Spleen (tissue), 11 donors: ENCODE data around the gene MLH3. TPM values are rescaled to one million over a fixed set of nuclear protein-coding genes. Genes with fewer than 3 reads are reported as not detected.

Experiments used
- DNase-seq: peaks from one replicate; pipeline ENCODE4 v3.0.0-alpha.2; 2020
- H3K27ac ChIP-seq, 8 donors: fragments of 200-600 bp; sonication (generic) in 7 of 8; 1 replicate in 4 of 8; 2 replicates in 4 of 8; pipeline versions ENCODE4 v1.5.0 to v1.8.0; 2016 to 2021; ENCODE audit warnings: inconsistent platforms in 4 of 8, mild to moderate bottlenecking in 4 of 8, moderate library complexity in 1 of 8
- H3K27me3 ChIP-seq, 7 donors: fragments of 200-600 bp; sonication (generic) in 6 of 7; replicated peaks in 1 of 7; 1 replicate in 4 of 7; 2 replicates in 3 of 7; pipeline versions ENCODE4 v1.5.0 to v1.8.0; 2016 to 2021; ENCODE audit warnings: inconsistent platforms in 3 of 7, mild to moderate bottlenecking in 1 of 7
- H3K36me3 ChIP-seq, 6 donors: fragments of 200-600 bp; sonication (generic) in 5 of 6; 1 replicate in 4 of 6; 2 replicates in 2 of 6; pipeline versions ENCODE4 v1.5.0 to v1.8.0; 2016 to 2021; ENCODE audit warnings: inconsistent platforms in 2 of 6
- H3K4me1 ChIP-seq, 6 donors: fragments of 200-600 bp; sonication (generic) in 5 of 6; 1 replicate in 3 of 6; 2 replicates in 3 of 6; pipeline versions ENCODE4 v1.5.0 to v1.8.0; 2016 to 2021; ENCODE audit warnings: inconsistent platforms in 3 of 6
- H3K4me3 ChIP-seq, 8 donors: fragments of 200-600 bp; sonication (generic) in 7 of 8; 1 replicate in 4 of 8; 2 replicates in 4 of 8; pipeline versions ENCODE4 v1.5.0 to v1.8.0; 2016 to 2021; ENCODE audit warnings: inconsistent platforms in 4 of 8, mild to moderate bottlenecking in 4 of 8, moderate library complexity in 2 of 8
- H3K9me3 ChIP-seq, 8 donors: fragments of 200-600 bp; sonication (generic) in 7 of 8; 1 replicate in 4 of 8; 2 replicates in 4 of 8; pipeline versions ENCODE4 v1.5.0 to v1.8.0; 2016 to 2021; ENCODE audit warnings: inconsistent platforms in 4 of 8
- POLR2A ChIP-seq, 3 donors: fragments of 450-650 bp; IDR thresholded peaks; one replicate each; pipeline ENCODE4 v1.5.1; 2017; ENCODE audit warnings: antibody characterized with exemption in 3 of 3, mild to moderate bottlenecking in 1 of 3
- POLR2AphosphoS5 ChIP-seq, 3 donors: sonication (generic); formaldehyde crosslinking; IDR thresholded peaks; one replicate each; pipeline ENCODE4 v1.5.1; 2017; ENCODE audit warnings: antibody characterized with exemption in 3 of 3
- WGBS, 5 donors: extraction: QIAGEN DNeasy Blood & Tissue Kit in 3 of 5; methylation state at CpG; one replicate each; pipeline versions ENCODE4 v1.1.5 to v1.1.7; 2013 to 2018; 5-methylcytosine and 5-hydroxymethylcytosine counted together
- intact Hi-C: fragments of 100-400 bp; cut with DNase I; formaldehyde crosslinking; loops from one replicate; pipeline ENCODE4 v1.15.0; 2023; ENCODE audit warnings: low total_unique reads
- polyA plus RNA-seq, 3 donors: library from polyadenylated mRNA; stranded (reverse); fragments of 200-250 nt; gene quantifications; one replicate each; pipeline ENCODE4 v1.2.1, GENCODE V29; 2013
- total RNA-seq, 7 donors: library from RNA; depleted of rRNA in 3 of 7; stranded (reverse); fragments of >200 nt in 3 of 7; fragmentation: NEBNext Ultra II Directional in 4 of 7; extraction: Animal tissue kit (Norgen Biotek cat#: 25700) in 4 of 7; gene quantifications; one replicate each; pipeline versions ENCODE4 v1.1.0 to v1.2.1, GENCODE V29; 2016 to 2021
- TF ChIP-seq, protein P1 (sequence below), 11 experiments: fragments of 200-600 bp in 7 of 11; fragments of 450-650 bp in 4 of 11; sonication (generic) in 4 of 11; IDR thresholded peaks in 8 of 11; conservative IDR thresholded peaks in 3 of 11; 1 replicate in 7 of 11; 2 replicates in 4 of 11; pipeline versions ENCODE4 v1.4.0 to v1.8.0; 2016 to 2021; ENCODE audit warnings: antibody characterized with exemption in 11 of 11, inconsistent platforms in 4 of 11, mild to moderate bottlenecking in 1 of 11
- donor health status: healthy with polysubstance abuse.
- donor health status: DM: no; HTN: no; CAD: no; lungs with moderate emphysema.
- donor health status: DM: no; HTN: no; CAD: no.
- donor health status: Bipolar disorder and iron deficiency.
- donor health status: healthy.
- donor health status: DM: no; HTN: no; CAD: no.
- donor health status: DM: yes; HTN: yes; CAD: no.

Gene MLH3
- total and polyA plus RNA-seq, 10 donors, result 14.8 to 37.7 (median 28.6) TPM

DNA sequence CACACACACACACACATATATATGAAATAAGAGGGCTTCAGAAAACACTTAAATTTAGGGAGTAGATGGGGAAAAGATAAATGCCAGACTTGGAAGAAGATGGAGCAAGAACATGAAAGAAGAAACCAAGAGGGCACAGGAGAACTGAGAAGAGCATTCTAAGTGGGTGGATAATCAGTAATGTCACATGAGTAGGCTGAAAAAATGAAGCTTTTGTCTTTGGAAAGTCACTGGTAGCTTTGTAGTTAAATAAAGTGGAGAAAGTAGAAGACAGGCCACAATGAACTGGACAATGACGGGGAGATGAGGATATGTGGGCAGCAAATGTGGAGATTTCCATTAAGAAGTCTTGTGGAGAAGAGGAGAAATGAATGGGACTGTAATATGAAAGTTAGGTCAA, 15.9 kb upstream of the MLH3 start:
- 93 to 98% (median 94%) methylated on average over 1 of the region's 1 CpG for WGBS, 5 donors
- H3K27ac ChIP-seq, result peak overlapping the region in 1 of 8 donors; percentile 86
- H3K9me3 ChIP-seq, result no peaks in the 10 kb centered on the region
- no peak overlapping the region for H3K4me3 ChIP-seq
- no peak for TF ChIP-seq POLR2A (IDR thresholded peaks at IDR 0.05)
- no peaks in the 10 kb centered on the region for H3K27me3 ChIP-seq
- H3K36me3 ChIP-seq, result no peaks in the 10 kb centered on the region
- intact Hi-C loops, result no loop called here
- no peak for DNase-seq
- peaks cover 8 to 52% (median 39%) of the 10 kb centered on the region in 6 donors for H3K4me1 ChIP-seq

DNA sequence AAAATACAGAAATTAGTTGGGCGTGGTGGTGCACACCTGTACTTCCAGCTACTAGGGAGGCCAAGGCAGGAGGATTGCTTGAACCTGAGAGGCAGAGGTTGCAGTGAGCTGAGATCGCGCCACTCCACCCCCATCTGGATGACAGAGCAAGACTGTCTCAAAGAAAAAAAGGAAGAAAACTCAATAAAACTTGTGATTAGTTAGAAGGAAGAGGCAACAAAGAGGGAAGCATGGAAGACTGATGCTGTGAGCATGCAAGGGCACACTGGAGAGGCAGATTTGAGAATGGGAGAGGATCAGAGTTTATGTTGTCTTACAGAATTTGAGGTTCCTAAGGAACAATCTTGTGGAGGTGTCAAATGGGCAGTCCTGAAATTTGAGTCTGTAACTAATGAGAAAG, 15.4 kb upstream of the MLH3 start:
- no peak overlapping the region for H3K27ac ChIP-seq
- no peak overlapping the region for H3K4me3 ChIP-seq
- H3K36me3 ChIP-seq, result no peaks in the 10 kb centered on the region
- TF ChIP-seq POLR2AphosphoS5 (IDR thresholded peaks at IDR 0.05) (no peak), POLR2A (IDR thresholded peaks at IDR 0.05) (no peak)
- TF ChIP-seq, protein P1, sequence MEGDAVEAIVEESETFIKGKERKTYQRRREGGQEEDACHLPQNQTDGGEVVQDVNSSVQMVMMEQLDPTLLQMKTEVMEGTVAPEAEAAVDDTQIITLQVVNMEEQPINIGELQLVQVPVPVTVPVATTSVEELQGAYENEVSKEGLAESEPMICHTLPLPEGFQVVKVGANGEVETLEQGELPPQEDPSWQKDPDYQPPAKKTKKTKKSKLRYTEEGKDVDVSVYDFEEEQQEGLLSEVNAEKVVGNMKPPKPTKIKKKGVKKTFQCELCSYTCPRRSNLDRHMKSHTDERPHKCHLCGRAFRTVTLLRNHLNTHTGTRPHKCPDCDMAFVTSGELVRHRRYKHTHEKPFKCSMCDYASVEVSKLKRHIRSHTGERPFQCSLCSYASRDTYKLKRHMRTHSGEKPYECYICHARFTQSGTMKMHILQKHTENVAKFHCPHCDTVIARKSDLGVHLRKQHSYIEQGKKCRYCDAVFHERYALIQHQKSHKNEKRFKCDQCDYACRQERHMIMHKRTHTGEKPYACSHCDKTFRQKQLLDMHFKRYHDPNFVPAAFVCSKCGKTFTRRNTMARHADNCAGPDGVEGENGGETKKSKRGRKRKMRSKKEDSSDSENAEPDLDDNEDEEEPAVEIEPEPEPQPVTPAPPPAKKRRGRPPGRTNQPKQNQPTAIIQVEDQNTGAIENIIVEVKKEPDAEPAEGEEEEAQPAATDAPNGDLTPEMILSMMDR (IDR thresholded peaks at IDR 0.05 in 8 of 11, conservative IDR thresholded peaks at IDR 0.05 in 3 of 11), result no peak
- H3K4me1 ChIP-seq, result peaks cover 8 to 52% (median 40%) of the 10 kb centered on the region in 6 donors
- H3K9me3 ChIP-seq, result no peaks in the 10 kb centered on the region
- WGBS, 5 donors, result 86 to 97% (median 91%) methylated on average over 3 of the region's 3 CpGs
- no peaks in the 10 kb centered on the region for H3K27me3 ChIP-seq
- DNase-seq, result no peak
- intact Hi-C loops, result no loop called here

DNA sequence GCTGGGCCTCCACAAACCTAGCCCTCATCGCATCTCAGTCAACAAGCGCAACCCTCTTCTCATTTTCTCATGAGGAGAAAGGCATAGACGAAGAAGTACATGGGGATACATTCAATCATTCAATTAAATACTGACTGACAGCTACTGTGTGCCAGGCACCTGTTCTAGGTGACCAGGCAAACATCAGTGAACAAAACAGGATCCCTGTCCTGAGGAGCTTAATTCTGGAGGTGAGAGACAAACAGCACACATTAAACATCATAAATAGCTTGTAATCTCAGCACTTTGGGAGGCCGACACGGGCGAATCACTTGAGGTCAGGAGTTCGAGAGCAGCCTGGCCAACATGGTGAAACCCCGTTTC, 12.9 kb upstream of the MLH3 start:
- Histone ChIP-seq H3K9me3 (no peaks in the 10 kb centered on the region), H3K27me3 (no peaks in the 10 kb centered on the region), H3K4me1 (peaks cover 8 to 43% (median 33%) of the 10 kb centered on the region in 6 donors), H3K36me3 (peaks cover 0 to 3% (median 0%) of the 10 kb centered on the region in 6 donors), H3K4me3 (peak overlapping the region; percentile 60 to 95 (median 82)), H3K27ac (peak overlapping the region in 7 of 8 donors; percentile 58 to 89 (median 79))
- no peak for TF ChIP-seq POLR2A (IDR thresholded peaks at IDR 0.05)
- TF ChIP-seq POLR2AphosphoS5 (IDR thresholded peaks at IDR 0.05), result no peak
- TF ChIP-seq, protein P1 (IDR thresholded peaks at IDR 0.05 in 8 of 11, conservative IDR thresholded peaks at IDR 0.05 in 3 of 11), result no peak
- intact Hi-C loops, result no loop called here
- DNase-seq, result no peak
- 57 to 61% (median 58%) methylated on average over 8 of the region's 8 CpGs for WGBS, 5 donors

DNA sequence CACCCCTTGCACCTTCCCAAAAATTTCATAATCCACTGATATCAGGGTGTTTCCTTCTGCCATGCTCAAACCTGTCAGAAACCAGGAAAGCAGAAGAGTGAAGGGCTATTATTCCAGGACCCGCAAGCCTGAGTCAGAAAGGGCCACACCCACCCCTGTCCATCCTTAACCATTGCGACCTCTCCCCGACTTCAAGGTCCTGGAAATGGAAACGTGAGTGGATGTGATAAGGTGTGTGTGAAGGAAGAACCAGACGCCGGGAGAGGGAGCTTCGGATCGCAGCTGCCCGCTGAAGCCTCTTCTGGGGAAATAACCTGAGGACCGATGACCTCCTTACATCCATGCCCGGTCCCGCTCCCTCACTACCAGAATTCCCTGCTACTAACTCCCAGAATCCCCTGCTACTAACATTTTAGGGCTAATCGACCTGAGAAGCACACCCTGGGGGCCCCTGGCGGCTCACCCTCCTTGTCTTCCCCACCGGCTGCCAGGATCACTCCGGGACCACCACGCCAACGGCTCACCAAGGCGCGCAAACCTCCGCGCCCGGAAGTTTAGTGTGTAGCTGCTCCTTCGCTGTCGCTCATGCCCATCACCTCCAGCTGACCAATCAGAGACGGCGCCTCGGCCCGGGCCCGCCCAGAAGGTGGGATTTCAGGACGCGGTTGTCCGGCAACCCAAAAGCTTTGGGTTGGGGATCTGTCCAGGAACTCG, 12.4 kb upstream of the MLH3 start, which contains the start of gene ACYP1:
Gene ACYP1 (minus strand): TSS at position 534 of the 714 bp plus-strand sequence. CDS start 471 bp downstream, at position 63.
- H3K9me3 ChIP-seq, result no peaks in the 10 kb centered on the region
- H3K4me3 ChIP-seq, result peak within 1 kb of the TSS; percentile 60 to 95 (median 82)
- H3K27ac ChIP-seq, result peak within 1 kb of the TSS; percentile 58 to 89 (median 78)
- H3K4me1 ChIP-seq, result peaks cover 8 to 38% (median 29%) of the 10 kb centered on the region in 6 donors
- peaks cover 0 to 3% (median 0%) of the 10 kb centered on the region in 6 donors for H3K36me3 ChIP-seq
- peak; percentile 94 for DNase-seq
- intact Hi-C loops, result no loop called here
- no peaks in the 10 kb centered on the region for H3K27me3 ChIP-seq
- TF ChIP-seq, protein P1 (IDR thresholded peaks at IDR 0.05 in 8 of 11, conservative IDR thresholded peaks at IDR 0.05 in 3 of 11), result no peak
- TF ChIP-seq POLR2AphosphoS5 (IDR thresholded peaks at IDR 0.05), result peak; percentile 78 to 85 (median 82)
- WGBS, 5 donors, result 0 to 2% (median 0%) methylated on average over 17 to 34 of the region's 34 CpGs
